GM10248 (cell line): Measurements from ENCODE around the gene MCCD1.
"Not testable (repeated sequence)": the region's sequence is repeated elsewhere in the genome, so short reads cannot be mapped to it uniquely, and the experiment has no call there.

ENCODE experiments used
- CTCF ChIA-PET: fragments of 300-600 bp; sonication (Branson Sonifier 250); formaldehyde crosslinking; extraction: SDS; loops from one replicate; lab custom pipeline; 2021; ENCODE audit warnings: antibody characterized with exemption; lab: Yijun Ruan, JAX
- POLR2A ChIA-PET: fragments of 350-650 bp; sonication (Branson Sonifier 250); formaldehyde crosslinking; extraction: SDS; loops from one replicate; lab custom pipeline; 2020; ENCODE audit warnings: antibody characterized with exemption; lab: Yijun Ruan, JAX
- DNase-seq: peaks from one replicate; pipeline ENCODE4 v3.0.0; 2012; ENCODE audit errors: extremely low spot score
- TF ChIP-seq, protein P1 (sequence below): IDR thresholded peaks from 2 replicates; pipeline ENCODE4 v1.5.1; 2012; ENCODE audit warnings: mild to moderate bottlenecking, low read depth; ENCODE audit errors: extremely low read depth, missing control alignments, control extremely low read depth

MCCD1 gene

DNA sequence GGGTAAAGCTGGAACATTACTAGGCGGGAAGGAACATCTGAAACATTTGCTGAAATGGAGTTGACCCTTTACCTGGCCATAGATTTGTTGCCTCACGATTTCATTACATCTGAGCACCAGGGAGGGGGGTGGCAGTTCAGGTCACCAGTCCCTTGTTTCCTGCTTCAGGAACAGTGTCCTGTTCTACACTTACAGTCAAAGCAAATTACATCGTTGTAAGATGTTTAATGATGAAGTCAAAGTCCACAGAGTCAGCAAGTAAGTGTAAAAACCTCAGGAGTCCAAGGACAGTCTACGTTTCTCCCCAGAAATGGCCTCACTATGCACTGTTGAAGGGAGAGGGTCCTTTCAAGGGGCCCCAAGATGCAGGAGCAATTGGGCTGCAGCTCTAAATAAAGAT lies 39.7 kb upstream of the MCCD1 start:
- ChIA-PET CTCF (interaction anchor here (1.1 to 1.3 kb wide), 2 partner anchors 90 to 110 kb away, joined by 5 read pairs; no protein-coding TSS in a partner anchor), POLR2A (no interaction called here)
- TF ChIP-seq, protein P1, sequence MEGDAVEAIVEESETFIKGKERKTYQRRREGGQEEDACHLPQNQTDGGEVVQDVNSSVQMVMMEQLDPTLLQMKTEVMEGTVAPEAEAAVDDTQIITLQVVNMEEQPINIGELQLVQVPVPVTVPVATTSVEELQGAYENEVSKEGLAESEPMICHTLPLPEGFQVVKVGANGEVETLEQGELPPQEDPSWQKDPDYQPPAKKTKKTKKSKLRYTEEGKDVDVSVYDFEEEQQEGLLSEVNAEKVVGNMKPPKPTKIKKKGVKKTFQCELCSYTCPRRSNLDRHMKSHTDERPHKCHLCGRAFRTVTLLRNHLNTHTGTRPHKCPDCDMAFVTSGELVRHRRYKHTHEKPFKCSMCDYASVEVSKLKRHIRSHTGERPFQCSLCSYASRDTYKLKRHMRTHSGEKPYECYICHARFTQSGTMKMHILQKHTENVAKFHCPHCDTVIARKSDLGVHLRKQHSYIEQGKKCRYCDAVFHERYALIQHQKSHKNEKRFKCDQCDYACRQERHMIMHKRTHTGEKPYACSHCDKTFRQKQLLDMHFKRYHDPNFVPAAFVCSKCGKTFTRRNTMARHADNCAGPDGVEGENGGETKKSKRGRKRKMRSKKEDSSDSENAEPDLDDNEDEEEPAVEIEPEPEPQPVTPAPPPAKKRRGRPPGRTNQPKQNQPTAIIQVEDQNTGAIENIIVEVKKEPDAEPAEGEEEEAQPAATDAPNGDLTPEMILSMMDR: no peak
- DNase-seq: no peak

- DNase-seq: no peak
- CTCF ChIA-PET: interaction anchor here (1.1 to 1.3 kb wide), 2 partner anchors 91 to 108 kb away, joined by 5 read pairs; no protein-coding TSS in a partner anchor
- POLR2A ChIA-PET: no interaction called here
- TF ChIP-seq, protein P1: no peak
Observed at GRCh38 chr6:31490115-31490873, 38.5 kb upstream of the MCCD1 start.

DNA sequence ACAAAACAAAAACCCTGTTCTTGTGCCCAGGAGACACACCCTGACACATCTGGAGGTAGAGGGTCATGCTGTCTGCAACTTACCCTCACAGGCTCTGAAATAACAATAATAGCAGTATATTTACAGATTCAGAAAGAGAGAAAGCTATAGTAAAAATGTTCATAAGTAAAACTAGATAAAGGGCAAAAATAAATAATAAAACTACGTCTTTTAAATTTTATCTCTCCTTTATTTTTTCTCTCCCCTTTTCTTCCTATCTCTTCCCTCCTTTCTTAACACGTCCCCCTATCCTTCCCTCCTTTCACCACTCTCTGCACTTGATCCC lies 35.2 kb upstream of the MCCD1 start:
- POLR2A ChIA-PET, DNase-seq: not testable (repeated sequence)
- CTCF ChIA-PET: interaction anchor here (0.7 to 3.4 kb wide), 20 partner anchors 10 to 335 kb away, joined by 3 to 14 read pairs (median 5); partner anchors contain the start of genes ATP6V1G2, DDX39B, LST1 and LTA

- DNase-seq: peak; percentile 64
- TF ChIP-seq, protein P1: peak; percentile 92
- ChIA-PET CTCF (interaction anchor here (0.7 to 5.3 kb wide), 23 partner anchors 10 to 337 kb away, joined by 3 to 34 read pairs (median 5); partner anchors contain the start of genes ATP6V1G2, LST1 and LTA), POLR2A (interaction anchor here (0.6 to 1.4 kb wide), 3 partner anchors 24 to 81 kb away, joined by 3 to 5 read pairs (median 3); partner anchors contain the start of gene TNF)
Observed at GRCh38 chr6:31493875-31494694, 34.7 kb upstream of the MCCD1 start.

GRCh38 chr6:31495580-31495979 lies 33.2 kb upstream of the MCCD1 start:
- DNase-seq: no peak
- POLR2A ChIA-PET: interaction anchor here (0.6 to 1.4 kb wide), 2 partner anchors 52 to 80 kb away, joined by 5 read pairs; partner anchors contain the start of genes NFKBIL1 and TNF
- TF ChIP-seq, protein P1: no peak
- CTCF ChIA-PET: interaction anchor here (0.8 to 5.3 kb wide), 10 partner anchors 27 to 102 kb away, joined by 3 to 34 read pairs (median 4); partner anchors contain the start of genes ATP6V1G2 and TNF

DNA sequence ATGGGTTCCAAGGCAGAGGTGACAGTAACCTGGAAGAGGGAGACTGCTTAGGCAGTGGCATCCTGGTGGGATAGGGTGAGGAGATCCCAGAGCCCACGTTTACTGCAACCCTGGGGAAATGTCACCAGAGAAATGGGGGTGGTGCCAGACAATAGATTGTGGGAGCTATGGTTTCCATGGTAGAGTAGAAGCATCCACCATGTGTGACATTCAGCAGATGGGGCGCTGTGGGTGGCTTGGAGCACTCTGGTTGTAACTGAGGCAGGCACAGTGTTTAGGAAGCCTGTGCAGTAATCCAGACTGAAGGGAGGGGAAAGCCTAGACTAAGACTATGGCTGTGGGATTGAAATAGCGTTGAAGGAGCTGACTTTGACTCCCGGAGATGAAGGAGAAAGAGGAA lies 31.9 kb upstream of the MCCD1 start:
- DNase-seq: not testable (repeated sequence)
- CTCF ChIA-PET: interaction anchor here (1.1 to 5.3 kb wide), 5 partner anchors 31 to 101 kb away, joined by 3 to 34 read pairs (median 4); no protein-coding TSS in a partner anchor
- POLR2A ChIA-PET: interaction anchor here (0.5 to 1.0 kb wide), 6 partner anchors 20 to 1430 kb away, joined by 3 to 4 read pairs (median 3); partner anchors contain the start of gene PPP1R11
